GM12878 (cell line): ENCODE measurements around the gene ARHGAP45. TPM values are rescaled to one million over a fixed set of nuclear protein-coding genes. Genes with fewer than 3 reads are reported as not detected.

Source experiments
- ATAC-seq: fragments of 200-7000 bp; cut with Tn5 transposase; 3 replicates; pipeline ENCODE4 v1.9.1; 2020; ENCODE audit warnings: mild to moderate bottlenecking, moderate library complexity
- BruUV-seq: library from RNA; stranded (reverse); fragments of 400-500 nt; replicated peaks from 2 replicates; lab custom pipeline; 2021; lab: Mats Ljungman, UMichigan
- CTCF ChIA-PET: fragments of 300-600 bp; sonication (Branson Sonifier 250); formaldehyde crosslinking; extraction: SDS; loops from one replicate; lab custom pipeline; 2021; ENCODE audit warnings: inconsistent platforms; lab: Yijun Ruan, JAX
- POLR2A ChIA-PET: fragments of 350-600 bp; formaldehyde crosslinking; extraction: SDS; loops from one replicate; lab custom pipeline; 2021; ENCODE audit warnings: inconsistent platforms; lab: Charles Lee
- RAD21 ChIA-PET: fragments of 300-600 bp; sonication (Branson Sonifier 250); formaldehyde crosslinking; loops from one replicate; lab custom pipeline; 2023; ENCODE audit warnings: antibody characterized with exemption; ENCODE audit not compliant: unreplicated experiment; lab: Charles Lee
- SMC1A ChIA-PET: fragments of 300-600 bp; sonication (Branson Sonifier 250); formaldehyde crosslinking; loops from one replicate; lab custom pipeline; 2023; ENCODE audit not compliant: unreplicated experiment, uncharacterized antibody; lab: Charles Lee
- DNase-seq: peaks from one replicate; pipeline ENCODE4 v3.0.0-alpha.2; 2011; ENCODE audit warnings: low read depth, low spot score
- FAIRE-seq: peaks from 3 replicates; lab custom pipeline; 2011; peaks lifted over from hg19 to GRCh38; lab: Jason Lieb, UNC
- H2AFZ ChIP-seq: 2 replicates; pipeline ENCODE4 v1.6.0; 2011; ENCODE audit warnings: low read depth, low read length, control low read depth; ENCODE audit not compliant: control insufficient read depth
- H3K27ac ChIP-seq: 2 replicates; pipeline ENCODE4 v1.5.1; 2011; ENCODE audit warnings: control low read depth; ENCODE audit not compliant: control insufficient read depth, insufficient read depth
- H3K27me3 ChIP-seq, 2 experiments: replicated peaks in 1 of 2; 2 replicates each; pipeline versions ENCODE4 v1.6.0 to v1.6.1; 2011; ENCODE audit warnings: low read length in 1 of 2; ENCODE audit not compliant: control insufficient read depth in 2 of 2, insufficient read depth in 2 of 2
- H3K36me3 ChIP-seq, 2 experiments: 2 replicates each; pipeline ENCODE4 v1.5.1; 2011; ENCODE audit warnings: low read length in 1 of 2; ENCODE audit not compliant: control insufficient read depth in 2 of 2, insufficient read depth in 2 of 2
- H3K4me1 ChIP-seq: 2 replicates; pipeline ENCODE4 v1.6.1; 2011; ENCODE audit warnings: mild to moderate bottlenecking, low read length, moderate library complexity, mixed read lengths; ENCODE audit not compliant: control insufficient read depth, insufficient read depth
- H3K4me2 ChIP-seq: 2 replicates; pipeline ENCODE4 v1.6.0; 2011; ENCODE audit warnings: control low read depth; ENCODE audit not compliant: control insufficient read depth, insufficient read depth
- H3K4me3 ChIP-seq: fragments of 200-600 bp; sonication (generic); 2 replicates; pipeline ENCODE4 v1.5.1; 2016
- H3K79me2 ChIP-seq: 2 replicates; pipeline ENCODE4 v1.6.0; 2011; ENCODE audit warnings: low read length; ENCODE audit not compliant: control insufficient read depth, insufficient read depth
- H3K9ac ChIP-seq: 2 replicates; pipeline ENCODE4 v1.8.0; 2011; ENCODE audit warnings: low read length, control low read depth, mixed read lengths; ENCODE audit not compliant: control insufficient read depth, insufficient read depth
- H3K9me3 ChIP-seq: replicated peaks from 3 replicates; pipeline ENCODE4 v1.5.1; 2011; ENCODE audit warnings: mild to moderate bottlenecking, low read length; ENCODE audit not compliant: control insufficient read depth, insufficient read depth
- H4K20me1 ChIP-seq: 2 replicates; pipeline ENCODE4 v1.6.0; 2011; ENCODE audit not compliant: control insufficient read depth, insufficient read depth
- MEF2B ChIP-seq: fragments of 450-650 bp; IDR thresholded peaks from 2 replicates; pipeline ENCODE4 v1.6.1; 2018; ENCODE audit warnings: mild to moderate bottlenecking, moderate library complexity; ENCODE audit not compliant: partially characterized antibody, poor library complexity, severe bottlenecking
- NFIC ChIP-seq: IDR thresholded peaks from 2 replicates; pipeline ENCODE4 v1.6.1; 2012; ENCODE audit warnings: low read depth, mild to moderate bottlenecking, inconsistent platforms, low read length, moderate library complexity
- POLR2A ChIP-seq: IDR thresholded peaks from 2 replicates; pipeline ENCODE4 v1.6.1; 2011; ENCODE audit warnings: low read depth, mild to moderate bottlenecking, low read length
- RBBP5 ChIP-seq: fragments of 200-600 bp; sonication (generic); conservative IDR thresholded peaks from 2 replicates; pipeline ENCODE4 v1.6.1; 2016
- SMARCA5 ChIP-seq: fragments of 450-650 bp; IDR thresholded peaks from 2 replicates; pipeline ENCODE4 v1.6.1; 2017; ENCODE audit warnings: mild to moderate bottlenecking
- SUPT20H ChIP-seq: IDR thresholded peaks from 2 replicates; pipeline ENCODE4 v1.6.1; 2011; ENCODE audit warnings: low read depth, mild to moderate bottlenecking, low read length, moderate library complexity, borderline replicate concordance; ENCODE audit not compliant: control insufficient read depth
- WGBS: methylation state at CpG from one replicate; pipeline ENCODE4 v1.1.6; 2016; ENCODE audit warnings: low lambda C conversion rate; ENCODE audit not compliant: insufficient replicate concordance, insufficient coverage; ENCODE audit errors: missing lambda C conversion rate; 5-methylcytosine and 5-hydroxymethylcytosine counted together
- in situ Hi-C: fragments of 300-500 bp; cut with MboI; formaldehyde crosslinking; loops from 9 replicates; pipeline ENCODE4 v1.14.3; 2018; ENCODE audit warnings: mixed read lengths
- intact Hi-C: fragments of 100-400 bp; cut with micrococcal nuclease; formaldehyde crosslinking; loops from one replicate; pipeline ENCODE4 v1.14.2; 2022; ENCODE audit not compliant: unreplicated experiment
- polyA plus RNA-seq, 11 experiments: library from polyadenylated mRNA; depleted of rRNA in 4 of 11; unstranded in 6 of 11; stranded (reverse) in 5 of 11; fragments of >200 nt; fragmentation: Nextera tagmentation in 4 of 11; fragmentation: Illumina TruSeq in 1 of 11; extraction: Ambion mirVana in 4 of 11; extraction: Trizol in 1 of 11; gene quantifications; 1 replicate in 1 of 11; 2 replicates in 10 of 11; pipeline versions ENCODE4 v1.2.1 to v1.2.3, GENCODE V29; 2011 to 2016; ENCODE audit warnings: inconsistent platforms in 2 of 11, missing spikeins in 2 of 11, low read depth in 1 of 11
- total RNA-seq, 4 experiments: library from RNA; depleted of rRNA in 3 of 4; stranded (reverse); fragments of >200 nt in 3 of 4; fragmentation: Illumina TruSeq in 1 of 4; extraction: Trizol in 1 of 4; gene quantifications; 2 replicates each; pipeline versions ENCODE4 v1.2.1 to v1.2.3, GENCODE V29; 2013 to 2021
- TF ChIP-seq, protein P1 (sequence below): fragments of 450-650 bp; IDR thresholded peaks from 2 replicates; pipeline ENCODE4 v1.6.1; 2018; ENCODE audit warnings: mild to moderate bottlenecking, low read depth, moderate library complexity; ENCODE audit not compliant: partially characterized antibody

The ARHGAP45 gene
- total and polyA plus RNA-seq, 10 of the 15 experiments (the other 5 are each of a cell fraction or from before 2014, with no cell fraction given), result 1.4 to 151 (median 59.9) TPM

DNA sequence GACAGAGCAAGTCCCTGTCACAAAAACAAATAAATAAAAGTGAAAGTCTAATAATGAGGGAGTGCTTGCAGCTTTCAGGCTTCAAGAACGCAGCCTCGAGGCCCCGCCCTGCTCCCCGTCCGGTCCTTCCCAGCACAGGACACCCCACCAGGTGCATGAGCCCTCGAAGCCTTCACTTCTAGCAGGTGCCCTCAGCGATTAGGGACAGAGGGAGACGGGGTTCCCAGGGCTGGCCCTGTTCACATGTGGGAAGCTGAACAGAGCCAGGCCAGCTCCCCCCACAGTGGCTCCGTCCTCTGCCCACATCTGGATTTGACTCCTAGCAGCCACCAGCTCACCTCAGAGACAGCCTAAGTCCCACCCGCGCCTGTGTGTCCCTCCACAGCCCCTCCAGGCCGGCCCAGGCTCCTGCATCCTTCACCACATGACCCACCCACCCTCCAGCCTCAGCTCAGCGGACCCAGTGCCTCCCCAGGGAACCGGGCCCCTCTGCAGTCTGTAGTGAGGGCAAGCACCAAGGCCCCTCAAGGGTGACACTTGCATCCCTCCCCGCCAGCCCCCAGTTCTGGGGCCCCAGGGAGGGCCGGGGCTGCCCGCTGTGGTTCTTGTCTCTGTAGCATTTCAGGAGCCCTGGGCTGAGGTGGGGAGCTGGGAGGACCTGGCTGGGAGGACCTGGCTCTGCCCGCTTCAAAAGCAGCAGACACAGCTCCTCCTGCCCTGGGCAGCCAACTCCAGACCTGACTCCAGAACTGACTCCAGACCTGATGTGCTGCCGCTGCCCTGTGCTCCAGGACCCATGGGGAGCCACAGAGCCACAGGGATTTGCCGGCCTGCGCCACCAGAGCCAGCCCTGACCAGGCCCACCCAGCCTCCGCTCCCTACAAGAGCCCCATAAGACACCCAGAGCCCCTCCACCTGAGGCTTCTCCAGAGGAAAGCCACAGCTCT lies 64.1 kb downstream of the ARHGAP45 start:
- TF ChIP-seq SUPT20H (no peak), MEF2B (peak; percentile 47), RBBP5 (no peak), SMARCA5 (no peak), POLR2A (no peak), NFIC (no peak)
- TF ChIP-seq, protein P1, sequence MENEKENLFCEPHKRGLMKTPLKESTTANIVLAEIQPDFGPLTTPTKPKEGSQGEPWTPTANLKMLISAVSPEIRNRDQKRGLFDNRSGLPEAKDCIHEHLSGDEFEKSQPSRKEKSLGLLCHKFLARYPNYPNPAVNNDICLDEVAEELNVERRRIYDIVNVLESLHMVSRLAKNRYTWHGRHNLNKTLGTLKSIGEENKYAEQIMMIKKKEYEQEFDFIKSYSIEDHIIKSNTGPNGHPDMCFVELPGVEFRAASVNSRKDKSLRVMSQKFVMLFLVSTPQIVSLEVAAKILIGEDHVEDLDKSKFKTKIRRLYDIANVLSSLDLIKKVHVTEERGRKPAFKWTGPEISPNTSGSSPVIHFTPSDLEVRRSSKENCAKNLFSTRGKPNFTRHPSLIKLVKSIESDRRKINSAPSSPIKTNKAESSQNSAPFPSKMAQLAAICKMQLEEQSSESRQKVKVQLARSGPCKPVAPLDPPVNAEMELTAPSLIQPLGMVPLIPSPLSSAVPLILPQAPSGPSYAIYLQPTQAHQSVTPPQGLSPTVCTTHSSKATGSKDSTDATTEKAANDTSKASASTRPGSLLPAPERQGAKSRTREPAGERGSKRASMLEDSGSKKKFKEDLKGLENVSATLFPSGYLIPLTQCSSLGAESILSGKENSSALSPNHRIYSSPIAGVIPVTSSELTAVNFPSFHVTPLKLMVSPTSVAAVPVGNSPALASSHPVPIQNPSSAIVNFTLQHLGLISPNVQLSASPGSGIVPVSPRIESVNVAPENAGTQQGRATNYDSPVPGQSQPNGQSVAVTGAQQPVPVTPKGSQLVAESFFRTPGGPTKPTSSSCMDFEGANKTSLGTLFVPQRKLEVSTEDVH, result no peak
- Histone ChIP-seq H3K9ac (peak overlapping the region; percentile 86), H3K27me3 (no peaks in the 10 kb centered on the region), H2AFZ (no peak overlapping the region), H3K9me3 (no peaks in the 10 kb centered on the region), H3K36me3 (peaks cover 0 to 20% of the 10 kb centered on the region in 2 experiments; a peak in 3 of 4 replicates), H3K27ac (peak overlapping the region; percentile 86), H3K4me3 (peak overlapping the region; percentile 91), H3K79me2 (peaks cover 38% of the 10 kb centered on the region), H3K4me1 (peaks cover 28% of the 10 kb centered on the region), H3K4me2 (peak overlapping the region; percentile 99), H4K20me1 (no peaks in the 10 kb centered on the region; the same call in 1 of the 2 replicates)
- CTCF ChIA-PET, result interaction anchor here (0.8 to 1.8 kb wide), 5 partner anchors 17 to 73 kb away, joined by 3 to 9 read pairs (median 4); no protein-coding TSS in a partner anchor
- POLR2A ChIA-PET, result interaction anchor here (0.9 to 2.1 kb wide), 4 partner anchors 18 to 556 kb away, joined by 3 to 8 read pairs (median 4); partner anchors contain the start of gene SBNO2
- intact Hi-C loops (loop anchor here (5.0 kb wide), 1 partner anchor 41 kb away; the partner anchor contains the start of gene SBNO2), in situ Hi-C loops (no loop called here)
- DNase-seq (no peak), ATAC-seq (peak; percentile 3), FAIRE-seq (peak; percentile 95)
- BruUV-seq, result no TSS peak
- SMC1A ChIA-PET, result interaction anchor here (0.7 to 1.4 kb wide), 4 partner anchors 28 to 70 kb away, joined by 3 to 4 read pairs (median 3); no protein-coding TSS in a partner anchor
- RAD21 ChIA-PET, result interaction anchor here (0.6 to 1.4 kb wide), 7 partner anchors 16 to 107 kb away, joined by 3 to 9 read pairs (median 3); partner anchors contain the start of genes ARHGAP45 and CBARP
- WGBS, result 3% methylated on average over 22 of the region's 22 CpGs
